AG09319 (cell line): ENCODE results near the gene PRR20B.

Experiments used
- DNase-seq: peaks from one replicate; pipeline ENCODE4 v3.0.0-alpha.2; 2010; ENCODE audit warnings: low read depth; ENCODE audit errors: extremely low read depth
- CTCF ChIP-seq: IDR thresholded peaks from 2 replicates; pipeline ENCODE4 v1.5.1; 2011; ENCODE audit warnings: low read depth, mild to moderate bottlenecking, inconsistent platforms, low read length, moderate library complexity

PRR20B gene

GRCh38 chr13:57191667-57192066 lies 44.4 kb downstream of the PRR20B start:
- no peak for DNase-seq
- TF ChIP-seq CTCF, result no peak
